ENCODE results near the gene KCNN3. TPM values are rescaled to one million over a fixed set of nuclear protein-coding genes. Genes with fewer than 3 reads are reported as not detected.

Gene KCNN3
- total and polyA plus RNA-seq, 2 donors (not counting 1 experiment from before 2014, with no cell fraction given), result 0.17 to 0.82 TPM

GRCh38 chr1:154669464-154670282, 200.4 kb downstream of the KCNN3 start:
- Histone ChIP-seq H3K36me3 (replicated peaks in 1 of 2; ENCODE audit: control extremely low read depth in 1 of 2, control insufficient read depth in 1 of 2, extremely low read depth in 1 of 2, insufficient read depth in 2 of 2, low read length in 1 of 2) (no peaks in the 10 kb centered on the region), H4K20me1 (ENCODE audit: control insufficient read depth, insufficient read depth, low read length, poor library complexity, severe bottlenecking) (no peaks in the 10 kb centered on the region), H3K79me2 (ENCODE audit: control insufficient read depth, insufficient read depth, low read length) (no peaks in the 10 kb centered on the region), H3K4me3 (ENCODE audit: control extremely low read depth in 1 of 5, extremely low read depth in 1 of 5, insufficient read depth in 1 of 5, low read depth in 2 of 5, low read length in 4 of 5) (no peak overlapping the region), H3K27me3 (replicated peaks in 1 of 4; ENCODE audit: control extremely low read depth in 1 of 4, control insufficient read depth in 3 of 4, insufficient read depth in 4 of 4, low read length in 3 of 4) (no peaks in the 10 kb centered on the region), H3K9me3 (ENCODE audit: control extremely low read depth in 1 of 3, control insufficient read depth in 2 of 3, insufficient read depth in 1 of 3, low read length in 2 of 3) (no peaks in the 10 kb centered on the region), H3K9ac (ENCODE audit: low read length) (no peak overlapping the region), H3K4me1 (ENCODE audit: control insufficient read depth in 2 of 2, insufficient read depth in 2 of 2, low read length in 2 of 2) (peaks cover 0 to 3% of the 10 kb centered on the region in 2 donors), H3K27ac (ENCODE audit: low read length in 2 of 2) (no peak overlapping the region), H2AFZ (ENCODE audit: insufficient read depth, low read depth, low read length, poor library complexity, severe bottlenecking) (no peak overlapping the region), H3K4me2 (replicated peaks; ENCODE audit: low read depth, low read length, poor library complexity, severe bottlenecking) (no peak overlapping the region)
- Mint-ChIP-seq H3K4me3 (no peak overlapping the region), H3K27ac (no peak overlapping the region), H3K4me1 (no peaks in the 10 kb centered on the region), H3K9me3 (ENCODE audit: insufficient read depth) (no peaks in the 10 kb centered on the region), H3K27me3 (peaks cover 7% of the 10 kb centered on the region)
- intact Hi-C loops (cut with micrococcal nuclease), result loop anchor here (1.0 to 2.0 kb wide), 3 partner anchors 91 to 392 kb away; no protein-coding TSS in a partner anchor
- DNase-seq (peak; percentile 79), ATAC-seq (ENCODE audit: low read depth) (peak; percentile 96)
- 68% methylated on average over 8 of the region's 9 CpGs for WGBS (ENCODE audit: insufficient coverage)
- ChIA-PET POLR2A (interaction anchor here (0.7 kb wide), 1 partner anchor 538 kb away, joined by 7 read pairs; no protein-coding TSS in a partner anchor), CTCF (interaction anchor here (0.6 to 2.3 kb wide), 19 partner anchors 11 to 498 kb away, joined by 3 to 25 read pairs (median 5); partner anchors contain the start of genes KCNN3 and PBXIP1)
- TF ChIP-seq EZH2 (IDR thresholded peaks at IDR 0.05; ENCODE audit: borderline replicate concordance, insufficient read depth, low read depth, low read length, poor library complexity, severe bottlenecking) (no peak), CTCF (IDR thresholded peaks at IDR 0.05) (peak; percentile 66)

All from B cell (primary cell).